AG09309 (cell line): ENCODE results near the gene COLEC11.

Experiments used
- DNase-seq: peaks from one replicate; pipeline ENCODE4 v3.0.0-alpha.2; 2010; ENCODE audit warnings: low read depth
- H3K4me3 ChIP-seq: 2 replicates; pipeline ENCODE4 v1.5.1; 2011; ENCODE audit warnings: mild to moderate bottlenecking, low read depth, low read length, moderate library complexity; ENCODE audit not compliant: control insufficient read depth
- CTCF ChIP-seq: IDR thresholded peaks from 2 replicates; pipeline ENCODE4 v1.5.1; 2011; ENCODE audit warnings: mild to moderate bottlenecking, low read depth, low read length, inconsistent platforms; ENCODE audit not compliant: insufficient read depth, control insufficient read depth; ENCODE audit errors: missing control alignments

Gene COLEC11

GRCh38 chr2:3584608-3585260 lies 10.2 kb upstream of the COLEC11 start:
- no peak for TF ChIP-seq CTCF
- no peak for DNase-seq
- H3K4me3 ChIP-seq = no peak overlapping the region

- no peak overlapping the region for H3K4me3 ChIP-seq
- no peak for DNase-seq
- TF ChIP-seq CTCF = no peak
Observed at GRCh38 chr2:3585261-3586109, 9.4 kb upstream of the COLEC11 start.

GRCh38 chr2:3586220-3586619 lies 8.7 kb upstream of the COLEC11 start:
- TF ChIP-seq CTCF = no peak
- DNase-seq = no peak
- H3K4me3 ChIP-seq = no peak overlapping the region

- DNase-seq = no peak
- no peak overlapping the region for H3K4me3 ChIP-seq
- TF ChIP-seq CTCF = no peak
Observed at GRCh38 chr2:3587021-3587420, 7.9 kb upstream of the COLEC11 start.

- H3K4me3 ChIP-seq = no peak overlapping the region
Observed at GRCh38 chr2:3587432-3587831, 7.5 kb upstream of the COLEC11 start.

GRCh38 chr2:3588084-3588483 lies 6.8 kb upstream of the COLEC11 start:
- TF ChIP-seq CTCF = no peak
- no peak overlapping the region for H3K4me3 ChIP-seq
- no peak for DNase-seq

More at GRCh38 chr2:3587432-3587831, 7.5 kb upstream of the COLEC11 start:
- no peak for DNase-seq
- no peak for TF ChIP-seq CTCF
